MM.1S (cell line): Measurements from ENCODE around the gene ATP6V1G2.
"Not testable (repeated sequence)": the region's sequence is repeated elsewhere in the genome, so short reads cannot be mapped to it uniquely, and the experiment has no call there.

ENCODE experiments used
- DNase-seq: peaks from one replicate; pipeline ENCODE4 v3.0.0-alpha.2; 2015
- H2AFZ ChIP-seq: fragments of 300-600 bp; sonication (generic); 2 replicates; pipeline ENCODE4 v1.6.0; 2016; ENCODE audit warnings: antibody characterized with exemption, low read length
- H3F3A ChIP-seq: fragments of 300-600 bp; sonication (generic); 2 replicates; pipeline ENCODE4 v1.6.1; 2016; ENCODE audit warnings: mild to moderate bottlenecking, antibody characterized with exemption, low read length, moderate library complexity, mixed read lengths; ENCODE audit not compliant: insufficient read depth
- H3K27ac ChIP-seq: fragments of 300-600 bp; sonication (generic); 2 replicates; pipeline ENCODE4 v1.5.1; 2016; ENCODE audit warnings: mild to moderate bottlenecking, low read length
- H3K27me3 ChIP-seq: fragments of 300-600 bp; sonication (generic); replicated peaks from 2 replicates; pipeline ENCODE4 v1.6.0; 2016; ENCODE audit warnings: low read length; ENCODE audit not compliant: insufficient read depth
- H3K36me3 ChIP-seq: fragments of 300-600 bp; sonication (generic); replicated peaks from 2 replicates; pipeline ENCODE4 v1.6.1; 2016; ENCODE audit warnings: mild to moderate bottlenecking, low read length, mixed read lengths; ENCODE audit not compliant: insufficient read depth
- H3K4me1 ChIP-seq: fragments of 300-600 bp; sonication (generic); 2 replicates; pipeline ENCODE4 v1.6.1; 2016; ENCODE audit warnings: low read length, mixed read lengths
- H3K4me2 ChIP-seq: fragments of 300-600 bp; sonication (generic); 2 replicates; pipeline ENCODE4 v1.6.0; 2016; ENCODE audit warnings: low read depth, low read length
- H3K4me3 ChIP-seq: fragments of 300-600 bp; sonication (generic); 2 replicates; pipeline ENCODE4 v1.5.1; 2016; ENCODE audit warnings: low read length, mixed read lengths
- H3K79me2 ChIP-seq: fragments of 300-600 bp; sonication (generic); 2 replicates; pipeline ENCODE4 v1.6.1; 2016; ENCODE audit warnings: mixed run types, low read length, mixed read lengths
- H3K9ac ChIP-seq: fragments of 300-600 bp; sonication (generic); 2 replicates; pipeline ENCODE4 v1.6.1; 2016; ENCODE audit warnings: low read length, mixed read lengths
- H3K9me2 ChIP-seq: fragments of 300-600 bp; sonication (generic); replicated peaks from 2 replicates; pipeline ENCODE4 v1.6.1; 2016; ENCODE audit warnings: mild to moderate bottlenecking, low read length, mixed read lengths; ENCODE audit not compliant: insufficient read depth
- H3K9me3 ChIP-seq: fragments of 300-600 bp; sonication (generic); replicated peaks from 2 replicates; pipeline ENCODE4 v1.6.1; 2016; ENCODE audit warnings: mild to moderate bottlenecking, low read length, mixed read lengths; ENCODE audit not compliant: insufficient read depth
- H4K20me1 ChIP-seq: fragments of 300-600 bp; sonication (generic); 2 replicates; pipeline ENCODE4 v1.6.1; 2016; ENCODE audit warnings: mild to moderate bottlenecking, low read length, moderate library complexity, mixed read lengths; ENCODE audit not compliant: insufficient read depth
- CTCF ChIP-seq: fragments of 300-600 bp; sonication (generic); IDR thresholded peaks from 2 replicates; pipeline ENCODE4 v1.5.1; 2016; ENCODE audit warnings: antibody characterized with exemption, low read length, mixed read lengths
- EZH2 ChIP-seq: fragments of 300-600 bp; sonication (generic); optimal IDR thresholded peaks from 2 replicates; pipeline ENCODE3; 2017; ENCODE audit warnings: low read depth, mild to moderate bottlenecking, antibody characterized with exemption, low read length, mixed read lengths
- EZH2phosphoT487 ChIP-seq: fragments of 300-600 bp; sonication (generic); IDR thresholded peaks from 2 replicates; pipeline ENCODE4 v1.6.1; 2018; ENCODE audit warnings: antibody characterized with exemption, low read length

The ATP6V1G2 gene

DNA sequence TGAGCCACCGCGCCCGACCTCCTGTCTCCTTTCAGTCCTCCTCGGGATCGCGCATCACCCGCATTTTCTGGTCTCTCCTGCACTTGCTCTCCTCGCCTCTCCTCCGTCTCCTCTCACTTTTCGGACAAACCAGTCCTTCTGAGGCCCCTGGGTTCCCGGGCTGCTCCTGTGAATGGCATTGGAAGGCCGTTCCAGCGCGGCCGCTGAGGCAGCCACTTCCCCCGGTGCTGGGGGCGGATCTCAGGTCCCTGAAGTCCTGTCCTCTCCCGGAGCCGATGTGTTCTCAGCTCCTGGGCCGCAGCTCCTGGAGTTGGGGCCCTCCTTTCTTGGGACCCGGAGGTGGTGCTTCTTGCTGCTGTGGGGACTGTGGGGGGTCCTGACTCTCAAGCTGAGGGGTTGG, 47.7 kb downstream of the ATP6V1G2 start:
- Histone ChIP-seq H3K79me2 (peaks cover 96% of the 10 kb centered on the region), H3K9me3 (no peaks in the 10 kb centered on the region), H3K27ac (no peak overlapping the region), H3K9ac (no peak overlapping the region), H3K9me2 (no peaks in the 10 kb centered on the region), H3K27me3 (no peaks in the 10 kb centered on the region), H4K20me1 (peaks cover 40% of the 10 kb centered on the region), H2AFZ (no peak overlapping the region), H3K4me3 (no peak overlapping the region), H3K4me2 (no peak overlapping the region), H3K36me3 (no peaks in the 10 kb centered on the region), H3K4me1 (no peaks in the 10 kb centered on the region), H3F3A (peaks cover 25% of the 10 kb centered on the region)
- TF ChIP-seq EZH2phosphoT487 (no peak), EZH2 (no peak), CTCF (no peak)
- no peak for DNase-seq

DNA sequence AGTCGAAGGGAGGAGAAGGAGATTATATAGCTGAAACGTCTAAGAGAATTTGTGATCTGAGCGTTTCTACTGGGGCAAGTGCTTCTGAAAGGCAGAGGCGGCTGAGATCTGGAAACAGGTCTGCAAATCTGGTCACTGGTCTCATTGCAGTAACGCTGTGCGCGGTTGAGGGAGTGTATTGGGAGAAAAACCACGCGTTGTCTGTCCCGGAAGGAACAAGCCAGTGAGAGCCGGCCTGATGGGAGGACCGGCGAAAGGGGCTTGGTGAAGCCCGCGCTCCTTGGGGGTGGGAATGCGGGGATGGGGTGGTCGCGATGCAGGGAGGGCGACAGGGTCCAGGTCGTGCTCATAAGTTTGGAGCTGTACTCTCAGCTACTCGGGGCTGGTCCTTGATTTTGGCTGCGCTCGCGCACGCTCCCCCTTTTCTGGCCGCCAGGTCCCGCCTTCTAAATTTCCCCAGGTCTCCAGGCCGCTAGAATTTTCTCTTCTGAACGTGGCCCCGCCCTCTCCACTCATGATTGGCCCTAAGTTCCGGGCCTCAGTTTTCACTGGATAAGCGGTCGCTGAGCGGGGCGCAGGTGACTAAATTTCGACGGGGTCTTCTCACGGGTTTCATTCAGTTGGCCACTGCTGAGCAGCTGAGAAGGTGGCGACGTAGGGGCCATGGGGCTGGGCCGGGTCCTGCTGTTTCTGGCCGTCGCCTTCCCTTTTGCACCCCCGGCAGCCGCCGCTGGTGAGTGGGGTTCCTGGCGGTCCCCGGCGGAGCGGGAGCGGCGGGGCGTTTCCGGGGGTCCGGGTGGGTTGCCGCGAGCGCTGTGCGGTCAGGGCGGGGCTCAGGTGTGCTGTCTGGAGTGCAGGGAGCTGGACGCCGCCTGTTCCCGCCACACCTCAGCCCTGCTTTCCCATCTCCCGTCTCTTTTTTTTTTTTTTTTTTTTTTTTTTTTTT, 48.6 kb downstream of the ATP6V1G2 start, which contains the start of gene MICB:
Gene MICB (plus strand): TSS at position 615 of the 946 bp plus-strand sequence. CDS start 49 bp downstream, at position 664.
- Histone ChIP-seq H3K36me3 (no peaks in the 10 kb centered on the region), H3K27me3 (no peaks in the 10 kb centered on the region), H3K79me2 (peaks cover 95% of the 10 kb centered on the region), H3K4me1 (peaks cover 5% of the 10 kb centered on the region; the same call in 1 of the 2 replicates), H4K20me1 (peaks cover 31% of the 10 kb centered on the region), H3K9ac (peak within 1 kb of the TSS; percentile 12; the same call in 1 of the 2 replicates), H3K4me2 (peak within 1 kb of the TSS; percentile 86), H3F3A (peaks cover 25% of the 10 kb centered on the region), H2AFZ (0 out of 2 replicates have a peak within 1 kb of the TSS, but pooled peaks have one; percentile 17), H3K9me2 (no peaks in the 10 kb centered on the region), H3K9me3 (no peaks in the 10 kb centered on the region), H3K4me3 (peak within 1 kb of the TSS; percentile 51), H3K27ac (peak within 1 kb of the TSS; percentile 39; the same call in 1 of the 2 replicates)
- DNase-seq, result peak; percentile 71
- TF ChIP-seq CTCF (no peak), EZH2phosphoT487 (no peak), EZH2 (no peak)

- Histone ChIP-seq H3F3A (peaks cover 25% of the 10 kb centered on the region), H4K20me1 (peaks cover 23% of the 10 kb centered on the region), H3K27ac (peak overlapping the region; percentile 39; the same call in 1 of the 2 replicates), H3K9ac (peak overlapping the region; percentile 12; the same call in 1 of the 2 replicates), H3K4me2 (peak overlapping the region; percentile 86), H3K79me2 (peaks cover 85% of the 10 kb centered on the region), H3K4me3 (peak overlapping the region; percentile 51)
- H3K4me1 ChIP-seq, H3K27me3 ChIP-seq, H2AFZ ChIP-seq, H3K9me3 ChIP-seq, H3K9me2 ChIP-seq, H3K36me3 ChIP-seq: not testable (repeated sequence)
- peak; percentile 23 for DNase-seq
- 0 out of 2 replicates have a peak, but pooled peaks have one; percentile 3 for TF ChIP-seq CTCF
These were observed 49.6 kb downstream of the ATP6V1G2 start for GRCh38 chr6:31496826-31497225.
